ENCODE results near the gene NRCAM. TPM values are rescaled to one million over a fixed set of nuclear protein-coding genes. Genes with fewer than 3 reads are reported as not detected.

The NRCAM gene
- polyA plus RNA-seq, 3 donors, result not detected

- no peak overlapping the region for H3K27ac ChIP-seq (ENCODE audit: low read depth in 1 of 2, low read length in 2 of 2)
- H3K4me3 ChIP-seq (replicated peaks in 1 of 3; ENCODE audit: low read depth in 2 of 3, low read length in 3 of 3), result no peak overlapping the region
- H3K4me3 Mint-ChIP-seq, result no peak overlapping the region
- H3K4me1 ChIP-seq (ENCODE audit: control insufficient read depth in 1 of 2, insufficient read depth in 2 of 2, low read length in 2 of 2), result no peaks in the 10 kb centered on the region
- no CpG with 5 or more reads among the region's 1 CpG for WGBS (ENCODE audit: insufficient coverage)
- no peak overlapping the region for H2AFZ ChIP-seq (ENCODE audit: insufficient read depth, low read depth, low read length, poor library complexity, severe bottlenecking)
- no peaks in the 10 kb centered on the region for H3K36me3 ChIP-seq (replicated peaks in 1 of 2; ENCODE audit: control insufficient read depth in 1 of 2, insufficient read depth in 2 of 2, low read length in 2 of 2)
- intact Hi-C loops (cut with micrococcal nuclease), result no loop called here
- H4K20me1 ChIP-seq (ENCODE audit: insufficient read depth, low read length), result no peaks in the 10 kb centered on the region
- H3K79me2 ChIP-seq (ENCODE audit: insufficient read depth, low read length), result no peaks in the 10 kb centered on the region
- TF ChIP-seq CTCF (IDR thresholded peaks at IDR 0.05), result no peak
- H3K9me3 ChIP-seq (replicated peaks in 1 of 2; ENCODE audit: control insufficient read depth in 1 of 2, insufficient read depth in 1 of 2, low read length in 2 of 2), result no peaks in the 10 kb centered on the region
- H3K27me3 Mint-ChIP-seq (ENCODE audit: low read depth in 3 of 3), result peaks cover 0 to 3% (median 0%) of the 10 kb centered on the region in 3 donors
- no peaks in the 10 kb centered on the region for H3K27me3 ChIP-seq (ENCODE audit: control insufficient read depth in 2 of 2, insufficient read depth in 2 of 2, low read length in 2 of 2)
- H3K9me3 Mint-ChIP-seq, result peaks cover 0 to 5% (median 3%) of the 10 kb centered on the region in 7 donors
- no peaks in the 10 kb centered on the region for H3K36me3 Mint-ChIP-seq
- H3K4me2 ChIP-seq (replicated peaks; ENCODE audit: extremely low read depth, low read length, poor library complexity, severe bottlenecking), result no peak overlapping the region
- no peak overlapping the region for H3K27ac Mint-ChIP-seq
- no peaks in the 10 kb centered on the region for H3K4me1 Mint-ChIP-seq
- DNase-seq, result no peak
- H3K9ac ChIP-seq (ENCODE audit: insufficient read depth, low read length, poor library complexity, severe bottlenecking), result no peak overlapping the region
Measured at GRCh38 chr7:108224387-108224786, 231.8 kb downstream of the NRCAM start.

GRCh38 chr7:108222236-108222892 lies 233.9 kb downstream of the NRCAM start:
- no peak for DNase-seq
- Histone ChIP-seq H2AFZ (ENCODE audit: insufficient read depth, low read depth, low read length, poor library complexity, severe bottlenecking) (no peak overlapping the region), H3K4me1 (ENCODE audit: control insufficient read depth in 1 of 2, insufficient read depth in 2 of 2, low read length in 2 of 2) (no peaks in the 10 kb centered on the region), H3K4me3 (replicated peaks in 1 of 3; ENCODE audit: low read depth in 2 of 3, low read length in 3 of 3) (no peak overlapping the region), H3K9me3 (replicated peaks in 1 of 2; ENCODE audit: control insufficient read depth in 1 of 2, insufficient read depth in 1 of 2, low read length in 2 of 2) (peaks cover 0 to 9% of the 10 kb centered on the region in 2 donors), H3K9ac (ENCODE audit: insufficient read depth, low read length, poor library complexity, severe bottlenecking) (no peak overlapping the region), H4K20me1 (ENCODE audit: insufficient read depth, low read length) (no peaks in the 10 kb centered on the region), H3K4me2 (replicated peaks; ENCODE audit: extremely low read depth, low read length, poor library complexity, severe bottlenecking) (no peak overlapping the region), H3K27me3 (ENCODE audit: control insufficient read depth in 2 of 2, insufficient read depth in 2 of 2, low read length in 2 of 2) (no peaks in the 10 kb centered on the region), H3K36me3 (replicated peaks in 1 of 2; ENCODE audit: control insufficient read depth in 1 of 2, insufficient read depth in 2 of 2, low read length in 2 of 2) (no peaks in the 10 kb centered on the region), H3K27ac (ENCODE audit: low read depth in 1 of 2, low read length in 2 of 2) (no peak overlapping the region), H3K79me2 (ENCODE audit: insufficient read depth, low read length) (no peaks in the 10 kb centered on the region)
- H3K27me3 Mint-ChIP-seq (ENCODE audit: low read depth in 3 of 3), result peaks cover 0 to 3% (median 3%) of the 10 kb centered on the region in 3 donors
- H3K9me3 Mint-ChIP-seq, result peaks cover 2 to 9% (median 8%) of the 10 kb centered on the region in 7 donors
- H3K36me3 Mint-ChIP-seq, result no peaks in the 10 kb centered on the region
- H3K4me1 Mint-ChIP-seq, result no peaks in the 10 kb centered on the region
- H3K4me3 Mint-ChIP-seq, result no peak overlapping the region
- H3K27ac Mint-ChIP-seq, result no peak overlapping the region
- 89% methylated on average over 6 of the region's 7 CpGs for WGBS (ENCODE audit: insufficient coverage)
- no peak for TF ChIP-seq CTCF (IDR thresholded peaks at IDR 0.05)
- intact Hi-C loops (cut with micrococcal nuclease), result no loop called here

Data from CD14-positive monocyte (primary cell).